Medulla oblongata (tissue), 1 donor: ENCODE data around the gene CAMK2A.

Experiments
- DNase-seq: peaks from one replicate; pipeline ENCODE4 v3.0.0-alpha.2; 2015; ENCODE audit errors: extremely low spot score

Gene CAMK2A

DNA sequence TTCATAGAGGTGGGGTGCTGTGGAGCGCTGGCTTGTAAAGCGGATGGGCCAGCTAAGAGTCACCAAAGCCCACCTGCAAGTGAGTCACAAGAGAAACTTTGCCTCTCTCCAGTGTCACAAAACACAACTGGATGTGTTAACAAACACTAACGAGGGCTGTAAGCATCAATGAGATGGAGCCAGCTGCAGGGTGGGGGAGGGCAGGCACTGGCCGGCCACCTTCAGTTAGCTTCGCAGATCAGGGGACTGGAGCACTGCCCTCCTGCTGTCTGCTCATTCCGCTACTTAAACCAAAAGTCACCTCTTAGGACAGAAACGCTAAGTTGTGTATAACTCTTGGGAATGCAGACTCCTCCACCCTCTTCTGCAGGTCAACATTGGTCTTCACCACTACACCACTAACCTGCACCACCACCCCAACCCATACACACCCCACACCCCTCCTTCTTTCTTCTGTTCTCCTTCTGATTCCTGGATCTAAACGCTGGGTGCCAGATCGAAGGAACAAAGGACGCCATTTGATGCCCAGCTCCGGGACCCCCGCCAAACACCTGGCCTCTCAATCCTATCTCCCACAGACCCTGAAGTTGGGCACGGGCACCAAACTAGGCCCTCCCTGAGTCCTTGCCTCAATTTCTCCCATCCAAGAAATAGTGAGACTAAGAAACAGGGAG, 11.1 kb upstream of the CAMK2A start:
- no peak for DNase-seq

GRCh38 chr5:150299571-150300327, 10.2 kb upstream of the CAMK2A start:
- DNase-seq = no peak

DNA sequence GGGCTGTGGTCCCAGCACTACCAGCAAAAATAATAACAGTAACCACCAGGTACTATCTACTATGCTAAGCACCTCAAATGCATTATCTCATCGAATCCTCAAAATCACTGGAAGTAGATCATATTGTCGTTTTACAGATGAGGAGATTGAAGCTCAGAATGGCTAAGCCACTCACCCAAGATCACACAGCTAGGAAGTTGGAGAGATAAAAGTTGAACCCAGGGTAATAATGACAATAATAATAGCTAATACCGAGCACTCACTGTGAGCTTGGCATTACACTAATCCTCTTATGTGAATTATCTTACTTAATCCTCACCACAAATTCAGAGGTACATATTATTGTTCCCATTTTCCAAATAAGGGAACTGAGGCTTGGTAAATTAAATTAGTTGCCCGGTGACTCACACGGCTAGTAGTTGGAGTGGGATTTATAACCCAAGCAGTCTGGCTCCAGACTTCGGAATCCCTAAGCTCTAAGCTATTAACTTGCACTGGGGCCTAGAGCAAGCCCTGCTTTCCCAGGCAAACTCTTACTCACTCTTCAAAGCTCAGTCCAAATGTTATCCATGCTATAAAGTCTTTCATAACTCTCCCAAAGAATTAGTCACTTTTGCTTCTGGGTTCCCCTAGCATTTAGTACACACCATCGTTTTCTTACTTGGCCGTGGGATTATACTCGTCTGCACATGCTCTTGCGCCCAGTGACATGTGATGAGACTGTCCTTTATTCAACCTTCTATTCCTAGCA, 9.3 kb upstream of the CAMK2A start:
- no peak for DNase-seq

DNA sequence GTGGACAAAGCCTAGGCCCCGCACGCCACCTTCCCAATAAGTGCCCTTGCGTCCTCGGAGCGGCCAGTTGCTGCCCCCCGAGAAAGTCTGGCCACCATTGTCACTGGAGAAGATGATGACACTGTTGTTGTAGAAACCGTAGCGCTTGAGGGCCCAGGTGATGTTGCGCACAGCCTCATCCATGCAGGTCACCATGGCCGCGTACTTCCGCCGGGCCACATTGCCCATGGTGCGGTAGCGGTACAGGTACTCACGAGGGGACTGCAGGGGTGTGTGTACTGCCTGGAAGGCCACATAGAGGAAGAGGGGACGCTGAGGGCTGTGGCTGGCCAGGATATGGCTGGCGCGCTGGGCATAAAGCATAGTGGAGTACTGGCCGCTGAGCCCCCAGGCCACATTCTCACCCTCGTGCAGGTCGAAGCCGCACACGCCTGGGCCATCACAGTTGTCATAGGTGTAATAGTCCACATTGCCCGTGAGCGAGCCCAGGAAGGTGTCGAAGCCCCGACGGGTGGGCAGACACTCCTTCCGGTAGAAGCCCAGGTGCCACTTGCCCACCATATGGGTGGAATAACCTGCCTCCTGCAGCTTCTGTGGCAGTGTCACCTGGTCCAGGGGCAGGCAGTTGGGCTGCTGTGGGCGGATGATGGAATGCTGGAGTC, 8.5 kb upstream of the CAMK2A start:
- no peak for DNase-seq

- no peak for DNase-seq
Measured at GRCh38 chr5:150297236-150297890, 7.8 kb upstream of the CAMK2A start.

DNA sequence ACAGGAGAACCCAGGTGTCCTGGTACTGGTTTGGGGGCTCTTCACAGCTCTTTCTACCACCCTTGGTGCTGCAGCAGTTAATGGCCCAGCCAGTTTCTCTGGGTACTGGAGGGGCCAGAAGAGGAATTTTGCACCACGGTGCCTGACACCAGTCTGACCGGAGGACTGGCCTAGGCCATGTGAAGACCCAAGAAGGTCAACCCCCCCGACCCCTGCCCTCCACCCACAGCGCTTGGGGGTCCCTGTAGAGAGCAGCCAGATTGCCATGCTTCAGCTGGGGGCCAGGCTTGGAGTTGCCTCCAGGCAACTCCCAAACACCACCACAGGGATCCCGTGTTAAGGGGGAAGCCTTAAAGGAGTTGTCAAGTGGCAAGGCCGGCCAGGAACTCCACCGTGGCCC, 6.9 kb upstream of the CAMK2A start:
- DNase-seq = no peak

DNA sequence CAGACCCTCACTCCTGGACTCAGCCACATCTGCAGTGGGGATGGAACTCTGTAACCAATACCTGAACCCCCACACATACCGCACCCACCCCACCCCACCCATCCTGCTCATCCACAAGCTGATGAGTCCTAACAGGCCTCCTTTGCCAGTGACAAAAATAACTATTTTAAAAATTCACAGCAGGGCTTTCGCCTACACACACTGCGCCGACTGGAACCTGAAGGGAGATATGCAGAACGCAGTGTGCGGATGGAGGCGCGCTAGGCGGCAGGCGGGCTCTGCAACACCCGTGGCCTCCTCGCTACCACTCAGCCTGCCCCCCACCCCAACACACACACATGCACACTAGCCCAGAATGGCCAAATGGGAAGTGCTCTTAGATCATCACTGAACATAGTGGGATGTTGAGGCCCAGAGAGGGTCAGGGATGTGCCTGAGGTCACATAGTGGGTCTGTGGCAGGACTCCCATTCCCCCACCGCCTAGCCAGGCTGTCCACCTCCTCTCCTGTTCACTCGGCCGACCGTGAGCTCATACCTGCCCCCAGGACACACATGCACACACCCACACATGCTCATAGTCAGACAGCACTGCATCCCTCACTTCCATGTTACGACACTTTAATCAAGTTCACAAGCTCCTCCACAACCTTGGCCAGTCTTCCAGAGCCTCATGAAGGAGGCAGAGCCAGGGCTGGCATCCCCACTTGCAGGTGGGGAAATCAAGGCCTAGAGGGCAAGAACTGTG, 6.3 kb upstream of the CAMK2A start:
- no peak for DNase-seq

DNA sequence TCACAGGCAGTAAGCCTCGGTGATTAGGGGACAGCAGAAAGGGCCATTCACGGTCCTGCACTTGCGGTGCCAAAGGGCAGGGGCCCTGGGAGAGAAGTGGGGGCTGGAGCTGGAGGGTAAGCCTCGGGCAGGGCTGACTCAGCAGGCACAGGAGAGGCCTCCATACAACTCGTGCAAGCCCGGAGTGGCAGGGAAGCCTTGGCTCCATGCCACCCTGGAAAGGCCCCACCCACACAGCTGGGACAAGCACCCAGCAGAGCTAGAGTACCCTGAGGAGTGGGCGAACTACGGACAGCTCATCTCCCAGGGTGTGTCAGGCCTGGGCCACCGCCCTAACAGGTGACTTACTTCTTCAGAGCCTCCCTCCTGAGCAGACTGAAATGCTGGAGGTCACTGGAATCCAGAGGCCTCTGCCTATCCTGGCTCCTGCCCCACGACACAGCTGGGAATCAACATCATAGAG, 5.6 kb upstream of the CAMK2A start:
- DNase-seq = no peak

DNA sequence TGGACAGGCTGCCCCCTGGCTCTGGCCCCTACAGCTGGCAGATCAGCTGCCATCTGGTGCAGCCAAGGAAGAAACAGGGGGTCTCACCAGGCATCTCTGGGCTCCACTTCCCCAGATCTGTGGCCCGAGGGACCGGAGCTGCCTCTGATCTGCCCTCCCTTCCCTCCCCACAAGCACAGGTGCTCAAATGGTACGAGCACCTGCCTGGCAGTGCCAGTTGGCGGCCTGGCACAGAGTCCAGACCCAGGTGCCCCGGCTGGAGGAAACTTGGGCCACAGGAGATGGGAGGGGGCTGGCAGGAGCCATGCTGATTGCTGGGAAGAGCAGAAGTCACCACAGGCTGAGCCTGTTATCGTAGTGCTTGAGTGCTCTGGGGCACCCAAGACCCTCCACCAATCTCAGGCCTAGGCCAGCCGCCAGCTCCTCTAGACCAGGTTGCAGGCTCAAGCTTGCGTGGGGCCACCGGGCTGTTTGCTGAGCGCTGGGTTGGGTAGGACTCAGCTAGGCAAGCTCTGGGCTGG, 5.0 kb upstream of the CAMK2A start:
- DNase-seq = no peak

- no peak for DNase-seq
Measured at GRCh38 chr5:150293091-150293941, 3.7 kb upstream of the CAMK2A start.

DNA sequence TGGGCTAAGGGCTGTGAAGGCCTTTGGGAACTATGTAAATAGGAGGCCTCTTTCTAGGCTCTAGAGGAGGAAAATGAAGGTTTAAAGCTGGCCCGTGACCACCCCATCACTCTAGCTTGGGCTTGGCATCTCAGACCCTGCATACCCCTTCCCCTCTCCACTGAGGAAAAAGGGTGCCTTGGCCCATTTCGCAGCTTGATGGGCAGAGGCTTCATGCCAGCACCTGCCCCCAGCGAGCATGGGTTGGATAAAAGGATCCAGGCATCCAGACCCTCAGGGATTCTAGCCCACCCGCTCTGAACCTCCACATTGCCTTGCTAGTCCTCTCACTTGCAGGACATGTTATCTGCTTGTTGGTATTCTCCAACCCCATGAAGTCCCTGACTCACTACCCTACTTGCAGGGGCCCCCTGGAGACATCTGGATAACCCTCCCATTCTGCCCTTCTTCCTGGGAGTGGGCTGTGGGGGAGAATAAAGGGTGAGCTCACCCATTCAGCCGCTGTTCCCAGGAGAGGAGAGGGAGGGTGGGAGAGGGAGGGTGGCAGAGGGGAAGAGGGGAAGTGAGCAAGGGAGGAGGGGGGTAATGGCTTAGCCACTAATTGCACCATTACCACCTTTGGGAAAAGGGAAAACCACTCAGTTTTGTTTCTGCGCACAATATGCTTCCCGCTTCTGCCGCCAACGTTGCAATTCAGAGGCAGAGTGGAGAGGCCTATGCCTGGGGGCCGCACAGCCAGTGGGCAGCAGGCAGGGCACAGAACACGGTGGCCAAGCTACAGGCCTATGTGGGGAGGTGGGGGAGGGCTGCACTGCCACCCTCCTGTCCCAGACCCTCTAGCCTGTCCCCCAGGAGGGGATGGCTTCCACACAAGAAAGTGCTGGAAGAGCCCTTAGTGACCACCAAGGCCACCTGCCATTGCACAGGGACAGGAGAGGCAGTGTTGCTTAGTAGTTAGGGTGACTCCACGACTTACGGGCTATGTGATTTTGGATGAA, 2.1 kb upstream of the CAMK2A start:
- DNase-seq = no peak

GRCh38 chr5:150288791-150289190, 782 bp downstream of the CAMK2A start:
- DNase-seq = no peak

DNA sequence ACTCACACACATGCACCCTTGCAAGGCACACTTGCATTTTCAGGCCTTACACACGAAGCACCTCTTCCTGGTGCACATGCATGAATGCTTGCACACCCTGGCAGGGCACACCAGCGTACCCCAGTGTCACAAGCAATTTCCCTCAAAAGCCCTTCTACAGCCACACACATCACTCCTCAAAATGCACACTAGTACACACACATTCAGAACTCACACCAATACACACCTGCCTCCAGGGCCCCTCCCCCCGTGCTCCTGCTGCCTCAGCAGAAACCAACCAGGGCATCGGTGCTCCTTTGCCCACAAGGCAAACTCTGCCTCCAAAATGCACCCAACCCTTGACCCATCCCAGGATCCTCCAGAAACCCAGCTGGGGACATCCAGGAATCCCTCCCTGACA, 1.2 kb downstream of the CAMK2A start:
- no peak for DNase-seq

- DNase-seq = no peak
Measured at GRCh38 chr5:150286820-150287219, 2.8 kb downstream of the CAMK2A start.

GRCh38 chr5:150285114-150285513, 4.5 kb downstream of the CAMK2A start:
- no peak for DNase-seq

DNA sequence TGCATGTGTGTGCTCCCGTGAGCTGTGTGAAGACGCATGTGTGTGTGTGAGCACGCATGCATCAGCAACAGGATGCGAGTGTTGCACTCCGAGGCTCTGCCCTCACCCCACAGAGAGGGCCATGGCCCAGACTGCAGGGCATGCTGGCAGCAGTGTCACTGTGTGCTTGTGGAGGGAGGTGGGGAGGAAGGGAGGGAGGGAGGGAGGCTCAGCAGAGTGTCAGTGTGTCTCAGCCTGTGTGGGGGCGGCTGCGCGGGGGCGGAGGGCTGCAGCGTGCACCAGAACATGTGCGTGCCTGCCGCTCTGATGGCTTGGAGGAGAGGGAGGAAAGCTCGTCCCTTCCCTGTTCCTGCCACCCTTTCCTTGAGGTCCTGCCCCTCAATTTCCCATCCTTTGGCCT, 5.3 kb downstream of the CAMK2A start:
- DNase-seq = no peak

DNA sequence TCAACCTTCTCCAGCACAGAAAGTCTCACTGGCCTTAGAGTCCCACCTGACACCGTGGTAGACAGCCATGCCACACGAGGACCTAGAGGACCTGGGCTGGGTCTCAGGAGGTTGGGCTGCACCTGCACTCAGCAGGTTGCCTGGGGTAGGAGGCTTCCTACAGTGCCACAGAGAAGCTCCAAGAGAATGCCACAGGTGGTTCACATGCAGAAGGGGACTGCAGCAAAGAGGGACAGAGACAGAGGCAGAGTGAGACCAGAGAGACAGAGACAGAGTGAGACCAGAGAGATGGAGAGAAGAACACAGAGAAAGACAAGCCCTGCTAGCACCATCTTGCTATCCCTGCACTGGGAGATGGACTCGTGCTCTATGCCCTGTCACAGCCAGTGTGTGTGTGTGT, 5.7 kb downstream of the CAMK2A start:
- no peak for DNase-seq

DNA sequence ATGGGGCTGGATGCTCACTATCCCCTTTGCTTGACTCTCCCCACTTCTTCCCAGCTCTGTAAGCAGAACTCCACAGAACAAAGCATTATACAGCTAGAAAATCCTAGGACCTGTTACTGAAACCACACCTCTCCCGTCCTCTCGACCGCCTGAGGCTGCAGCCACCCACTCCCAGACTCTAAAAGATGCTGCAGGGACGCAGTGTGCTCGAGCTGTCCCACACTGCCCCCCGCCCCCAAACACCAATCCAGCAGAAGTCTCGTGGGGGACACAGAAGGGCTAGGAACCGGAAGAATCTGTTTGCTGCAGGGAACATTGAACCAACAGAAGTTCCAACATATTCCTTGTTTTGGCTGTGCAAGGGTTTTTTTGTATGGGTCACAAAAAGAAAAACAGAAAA, 7.6 kb downstream of the CAMK2A start:
- no peak for DNase-seq
